Keratinocyte (primary cell): ENCODE results near the gene ZSCAN21. TPM values are rescaled to one million over a fixed set of nuclear protein-coding genes. Genes with fewer than 3 reads are reported as not detected.

ENCODE experiments used
- DNase-seq: peaks from one replicate; pipeline ENCODE4 v3.0.0-alpha.2; 2011; ENCODE audit warnings: low read depth, missing footprints, low spot score
- FAIRE-seq: peaks from 2 replicates; lab custom pipeline; 2011; peaks lifted over from hg19 to GRCh38; lab: Jason Lieb, UNC
- H2AFZ ChIP-seq: 2 replicates; pipeline ENCODE4 v1.6.0; 2012; ENCODE audit warnings: low read length, control low read depth, inconsistent platforms; ENCODE audit not compliant: control insufficient read depth
- H3K27ac ChIP-seq: 2 replicates; pipeline ENCODE4 v1.5.1; 2011; ENCODE audit warnings: low read length; ENCODE audit not compliant: control insufficient read depth, insufficient read depth
- H3K27me3 ChIP-seq: 3 replicates; pipeline ENCODE4 v1.6.0; 2011; ENCODE audit warnings: low read length; ENCODE audit not compliant: control insufficient read depth, insufficient read depth; ENCODE audit errors: extremely low read depth
- H3K36me3 ChIP-seq, 2 experiments: 2 replicates in 1 of 2; 3 replicates in 1 of 2; pipeline ENCODE4 v1.5.1; 2011; ENCODE audit warnings: low read length in 2 of 2, mild to moderate bottlenecking in 1 of 2; ENCODE audit not compliant: control insufficient read depth in 2 of 2, insufficient read depth in 2 of 2; ENCODE audit errors: extremely low read depth in 1 of 2
- H3K4me1 ChIP-seq: 3 replicates; pipeline ENCODE4 v1.5.1; 2011; ENCODE audit warnings: low read length; ENCODE audit not compliant: control insufficient read depth, insufficient read depth; ENCODE audit errors: extremely low read depth
- H3K4me2 ChIP-seq: 3 replicates; pipeline ENCODE4 v1.6.0; 2011; ENCODE audit warnings: low read depth, low read length; ENCODE audit not compliant: control insufficient read depth, insufficient read depth; ENCODE audit errors: extremely low read depth
- H3K4me3 ChIP-seq, 3 experiments: fragments of 200-600 bp in 1 of 3; sonication (generic) in 1 of 3; 2 replicates in 2 of 3; 3 replicates in 1 of 3; pipeline ENCODE4 v1.5.1; 2011 to 2016; ENCODE audit warnings: low read length in 3 of 3, mild to moderate bottlenecking in 3 of 3, control low read depth in 2 of 3, inconsistent platforms in 1 of 3, low read depth in 1 of 3, mixed read lengths in 1 of 3, mixed run types in 1 of 3, moderate library complexity in 1 of 3; ENCODE audit not compliant: control insufficient read depth in 2 of 3, insufficient read depth in 2 of 3; ENCODE audit errors: extremely low read depth in 1 of 3
- H3K79me2 ChIP-seq: 2 replicates; pipeline ENCODE4 v1.6.0; 2012; ENCODE audit warnings: low read length; ENCODE audit not compliant: control insufficient read depth, insufficient read depth
- H3K9ac ChIP-seq: 3 replicates; pipeline ENCODE4 v1.6.0; 2011; ENCODE audit warnings: low read length; ENCODE audit not compliant: control insufficient read depth, insufficient read depth; ENCODE audit errors: extremely low read depth
- H3K9me1 ChIP-seq: 3 replicates; pipeline ENCODE4 v1.6.0; 2011; ENCODE audit warnings: low read length; ENCODE audit not compliant: control insufficient read depth, insufficient read depth; ENCODE audit errors: extremely low read depth
- H3K9me3 ChIP-seq: 2 replicates; pipeline ENCODE4 v1.5.1; 2012; ENCODE audit warnings: low read depth, low read length; ENCODE audit not compliant: control insufficient read depth
- H4K20me1 ChIP-seq: 3 replicates; pipeline ENCODE4 v1.6.0; 2011; ENCODE audit warnings: low read length; ENCODE audit not compliant: control insufficient read depth, insufficient read depth; ENCODE audit errors: extremely low read depth
- CTCF ChIP-seq, 3 experiments: IDR thresholded peaks in 1 of 3; conservative IDR thresholded peaks in 1 of 3; optimal IDR thresholded peaks in 1 of 3; 2 replicates in 2 of 3; 3 replicates in 1 of 3; pipeline versions ENCODE3 to v1.5.1; 2011; ENCODE audit warnings: low read length in 3 of 3, mild to moderate bottlenecking in 3 of 3, moderate library complexity in 2 of 3, control low read depth in 1 of 3, inconsistent platforms in 1 of 3; ENCODE audit not compliant: insufficient read depth in 2 of 3; ENCODE audit errors: extremely low read depth in 1 of 3
- EZH2 ChIP-seq: IDR thresholded peaks from one replicate; pipeline ENCODE4 v1.6.1; 2012; ENCODE audit warnings: inconsistent platforms, mild to moderate bottlenecking, low read length, moderate library complexity
- dilution Hi-C: fragments of 300-500 bp; cut with MboI; formaldehyde crosslinking; loops from one replicate; pipeline ENCODE4 v1.7.0; 2020; ENCODE audit warnings: low sequenced_read_pairs; ENCODE audit not compliant: extremely low pct_ligation_motif_present
- polyA plus RNA-seq, 5 experiments: library from polyadenylated mRNA; depleted of rRNA in 3 of 5; stranded (reverse) in 3 of 5; stranded (forward) in 1 of 5; unstranded in 1 of 5; fragments of >200 nt; gene quantifications; 1 replicate in 1 of 5; 2 replicates in 3 of 5; 3 replicates in 1 of 5; pipeline versions ENCODE4 v1.2.1 to v1.2.3, GENCODE V29; 2011 to 2012; ENCODE audit warnings: missing spikeins in 2 of 5, low read depth in 1 of 5, low replicate concordance in 1 of 5

The ZSCAN21 gene
- polyA plus RNA-seq, 1 donor (not counting 4 experiments of a cell fraction or from before 2014, with no cell fraction given): 12.6 TPM

- dilution Hi-C loops: no loop called here
- no peak overlapping the region for H3K4me2 ChIP-seq
- FAIRE-seq (no peak), DNase-seq (no peak)
- no peak overlapping the region for H3K27ac ChIP-seq
- H3K4me3 ChIP-seq: no peak overlapping the region
- H3K9me3 ChIP-seq: peaks cover 6% of the 10 kb centered on the region
- TF ChIP-seq EZH2: no peak
- TF ChIP-seq CTCF (optimal IDR thresholded peaks at IDR 0.05 in 1 of 3, IDR thresholded peaks at IDR 0.05 in 1 of 3, conservative IDR thresholded peaks at IDR 0.05 in 1 of 3; ENCODE audit: extremely low read depth in 1 of 3, insufficient read depth in 2 of 3, low read length in 3 of 3): no peak
- peaks cover 11% of the 10 kb centered on the region for H3K4me1 ChIP-seq
- H3K9me1 ChIP-seq: no peaks in the 10 kb centered on the region
- no peak overlapping the region for H3K9ac ChIP-seq
- no peaks in the 10 kb centered on the region for H4K20me1 ChIP-seq
- peaks cover 45 to 55% of the 10 kb centered on the region in 2 experiments for H3K36me3 ChIP-seq
- H3K27me3 ChIP-seq: no peaks in the 10 kb centered on the region
- peaks cover 58% of the 10 kb centered on the region for H3K79me2 ChIP-seq
- H2AFZ ChIP-seq: no peak overlapping the region
Measured at GRCh38 chr7:100077205-100077604, 27.6 kb downstream of the ZSCAN21 start.

GRCh38 chr7:100079024-100079560, 29.5 kb downstream of the ZSCAN21 start:
- H3K4me3 ChIP-seq: no peak overlapping the region
- no peak overlapping the region for H3K4me2 ChIP-seq
- H3K9ac ChIP-seq: no peak overlapping the region
- no peak overlapping the region for H3K27ac ChIP-seq
- peaks cover 58% of the 10 kb centered on the region for H3K79me2 ChIP-seq
- H3K36me3 ChIP-seq: peaks cover 29 to 37% of the 10 kb centered on the region in 2 experiments
- dilution Hi-C loops: no loop called here
- no peaks in the 10 kb centered on the region for H3K9me1 ChIP-seq
- DNase-seq (no peak), FAIRE-seq (no peak)
- H3K4me1 ChIP-seq: peaks cover 15% of the 10 kb centered on the region
- no peaks in the 10 kb centered on the region for H4K20me1 ChIP-seq
- no peak overlapping the region for H2AFZ ChIP-seq
- TF ChIP-seq CTCF (optimal IDR thresholded peaks at IDR 0.05 in 1 of 3, IDR thresholded peaks at IDR 0.05 in 1 of 3, conservative IDR thresholded peaks at IDR 0.05 in 1 of 3; ENCODE audit: extremely low read depth in 1 of 3, insufficient read depth in 2 of 3, low read length in 3 of 3): no peak
- TF ChIP-seq EZH2: no peak
- H3K27me3 ChIP-seq: no peaks in the 10 kb centered on the region
- H3K9me3 ChIP-seq: no peaks in the 10 kb centered on the region
